ENCODE measurements around the gene ZBTB20.

DNA sequence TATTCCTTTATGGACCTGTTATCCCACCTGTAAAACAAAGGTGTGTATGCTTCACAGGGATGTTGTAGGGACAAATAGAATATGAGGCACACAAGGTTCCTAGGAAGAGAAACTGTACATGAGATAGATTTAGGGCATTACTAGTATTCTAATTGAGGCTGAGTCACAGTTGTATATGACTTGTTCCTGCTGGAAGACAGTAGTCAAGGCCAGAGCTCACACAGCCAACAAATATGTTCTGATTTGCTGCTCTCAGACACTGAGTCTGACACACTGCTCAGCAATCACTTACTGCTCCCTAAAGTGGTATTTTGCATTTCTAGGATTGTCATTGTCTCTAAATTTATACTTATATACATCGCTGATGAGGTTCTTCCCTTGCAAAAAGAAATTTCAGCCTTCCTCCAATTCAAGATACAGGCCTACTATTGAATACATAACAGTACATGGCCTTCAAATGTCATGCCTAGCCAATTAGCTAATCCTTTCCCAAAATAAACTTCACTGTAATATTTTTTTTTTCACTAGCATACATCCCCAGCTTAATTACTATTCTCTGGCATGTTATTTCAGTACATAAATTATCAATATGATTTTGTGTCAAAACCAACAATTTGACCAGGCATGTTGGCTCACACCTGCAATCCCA, 783.4 kb downstream of the ZBTB20 start:
- TF ChIP-seq, protein P1, sequence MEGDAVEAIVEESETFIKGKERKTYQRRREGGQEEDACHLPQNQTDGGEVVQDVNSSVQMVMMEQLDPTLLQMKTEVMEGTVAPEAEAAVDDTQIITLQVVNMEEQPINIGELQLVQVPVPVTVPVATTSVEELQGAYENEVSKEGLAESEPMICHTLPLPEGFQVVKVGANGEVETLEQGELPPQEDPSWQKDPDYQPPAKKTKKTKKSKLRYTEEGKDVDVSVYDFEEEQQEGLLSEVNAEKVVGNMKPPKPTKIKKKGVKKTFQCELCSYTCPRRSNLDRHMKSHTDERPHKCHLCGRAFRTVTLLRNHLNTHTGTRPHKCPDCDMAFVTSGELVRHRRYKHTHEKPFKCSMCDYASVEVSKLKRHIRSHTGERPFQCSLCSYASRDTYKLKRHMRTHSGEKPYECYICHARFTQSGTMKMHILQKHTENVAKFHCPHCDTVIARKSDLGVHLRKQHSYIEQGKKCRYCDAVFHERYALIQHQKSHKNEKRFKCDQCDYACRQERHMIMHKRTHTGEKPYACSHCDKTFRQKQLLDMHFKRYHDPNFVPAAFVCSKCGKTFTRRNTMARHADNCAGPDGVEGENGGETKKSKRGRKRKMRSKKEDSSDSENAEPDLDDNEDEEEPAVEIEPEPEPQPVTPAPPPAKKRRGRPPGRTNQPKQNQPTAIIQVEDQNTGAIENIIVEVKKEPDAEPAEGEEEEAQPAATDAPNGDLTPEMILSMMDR (IDR thresholded peaks at IDR 0.05), result no peak
- no peak for TF ChIP-seq POLR2A (IDR thresholded peaks at IDR 0.05)
